NK-92 (cell line): Measurements from ENCODE around the gene TMEM272.
"Not testable (repeated sequence)": the region's sequence is repeated elsewhere in the genome, so short reads cannot be mapped to it uniquely, and the experiment has no call there.

Source experiments
- DNase-seq: peaks from one replicate; lab custom pipeline; 2025; ENCODE audit not compliant: unreplicated experiment; lab: John Stamatoyannopoulos, UW

TMEM272 gene

GRCh38 chr13:51825681-51826254 is 19.2 kb downstream of the TMEM272 start:
- DNase-seq: no peak

GRCh38 chr13:51825165-51825592 is 19.8 kb downstream of the TMEM272 start:
- DNase-seq: no peak

- not testable (repeated sequence) for DNase-seq
Observed at GRCh38 chr13:51824712-51825111, 20.3 kb downstream of the TMEM272 start.

GRCh38 chr13:51823863-51824262 is 21.1 kb downstream of the TMEM272 start:
- no peak for DNase-seq

- DNase-seq: no peak
Observed at GRCh38 chr13:51823359-51823758, 21.6 kb downstream of the TMEM272 start.

GRCh38 chr13:51822106-51822815 is 22.7 kb downstream of the TMEM272 start:
- no peak for DNase-seq

GRCh38 chr13:51821606-51822005 is 23.4 kb downstream of the TMEM272 start:
- DNase-seq: no peak

- DNase-seq: no peak
Observed at GRCh38 chr13:51820016-51820597, 24.9 kb downstream of the TMEM272 start.

- DNase-seq: no peak
Observed at GRCh38 chr13:51819544-51819943, 25.4 kb downstream of the TMEM272 start.

GRCh38 chr13:51818781-51819511 is 26.0 kb downstream of the TMEM272 start:
- no peak for DNase-seq

- DNase-seq: no peak
Observed at GRCh38 chr13:51818276-51818675, 26.7 kb downstream of the TMEM272 start.

- no peak for DNase-seq
Observed at GRCh38 chr13:51817717-51818116, 27.3 kb downstream of the TMEM272 start.

GRCh38 chr13:51816604-51817249 is 28.2 kb downstream of the TMEM272 start:
- DNase-seq: no peak

- no peak for DNase-seq
Observed at GRCh38 chr13:51815848-51816247, 29.1 kb downstream of the TMEM272 start.

- DNase-seq: no peak
Observed at GRCh38 chr13:51814825-51815650, 29.9 kb downstream of the TMEM272 start.

GRCh38 chr13:51814071-51814470 is 30.9 kb downstream of the TMEM272 start:
- DNase-seq: no peak

- DNase-seq: no peak
Observed at GRCh38 chr13:51811920-51812451, 33.0 kb downstream of the TMEM272 start.

- DNase-seq: no peak
Observed at GRCh38 chr13:51811046-51811445, 33.9 kb downstream of the TMEM272 start.

GRCh38 chr13:51808811-51809210 is 36.2 kb downstream of the TMEM272 start:
- no peak for DNase-seq

GRCh38 chr13:51807041-51807440 is 37.9 kb downstream of the TMEM272 start:
- no peak for DNase-seq
